Peyer's patch (tissue), 4 donors: ENCODE data around the gene MAST4. TPM values are rescaled to one million over a fixed set of nuclear protein-coding genes. Genes with fewer than 3 reads are reported as not detected.

ENCODE experiments used
- DNase-seq, 3 donors: peaks; one replicate each; pipeline ENCODE4 v3.0.0-alpha.2; 2017 to 2019
- H3K27ac ChIP-seq, 4 donors: fragments of 200-600 bp; sonication (generic); one replicate each; pipeline ENCODE4 v1.5.1; 2016 to 2019
- H3K27me3 ChIP-seq, 2 donors: fragments of 200-600 bp; sonication (generic); one replicate each; pipeline ENCODE4 v1.5.1; 2019
- H3K36me3 ChIP-seq, 3 donors: fragments of 200-600 bp; sonication (generic); one replicate each; pipeline ENCODE4 v1.5.1; 2016 to 2019
- H3K4me1 ChIP-seq, 4 donors: fragments of 200-600 bp; sonication (generic); one replicate each; pipeline ENCODE4 v1.5.1; 2016 to 2019
- H3K4me3 ChIP-seq, 4 donors: fragments of 200-600 bp; sonication (generic); 1 replicate in 3 of 4; 2 replicates in 1 of 4; pipeline ENCODE4 v1.5.1; 2016 to 2019; ENCODE audit warnings: mild to moderate bottlenecking in 1 of 4
- H3K9me3 ChIP-seq, 4 donors: fragments of 200-600 bp; sonication (generic); one replicate each; pipeline ENCODE4 v1.5.1; 2016 to 2019; ENCODE audit warnings: mild to moderate bottlenecking in 1 of 4
- CTCF ChIP-seq, 6 experiments: fragments of 450-650 bp in 4 of 6; fragments of 200-600 bp in 2 of 6; sonication (generic) in 1 of 6; IDR thresholded peaks; one replicate each; pipeline ENCODE4 v1.5.1; 2017 to 2019; ENCODE audit warnings: antibody characterized with exemption in 6 of 6, mild to moderate bottlenecking in 3 of 6, moderate library complexity in 1 of 6
- POLR2A ChIP-seq, 2 donors: fragments of 450-650 bp; IDR thresholded peaks; one replicate each; pipeline ENCODE4 v1.5.1; 2017; ENCODE audit warnings: antibody characterized with exemption in 2 of 2, mild to moderate bottlenecking in 2 of 2, moderate library complexity in 2 of 2
- total RNA-seq, 4 donors: library from RNA; depleted of rRNA; stranded (reverse); fragments of >200 nt; gene quantifications; one replicate each; pipeline ENCODE4 v1.1.0, GENCODE V29; 2016

The MAST4 gene
- total RNA-seq, 4 donors from 2014 or later = 20.2 to 23.1 (median 21.4) TPM

- Histone ChIP-seq H3K9me3 (no peaks in the 10 kb centered on the region), H3K4me3 (no peak overlapping the region), H3K4me1 (no peaks in the 10 kb centered on the region), H3K27me3 (no peaks in the 10 kb centered on the region), H3K36me3 (no peaks in the 10 kb centered on the region), H3K27ac (no peak overlapping the region)
- TF ChIP-seq POLR2A (IDR thresholded peaks at IDR 0.05) = no peak
- TF ChIP-seq CTCF (IDR thresholded peaks at IDR 0.05) = no peak
- DNase-seq = no peak
Measured at GRCh38 chr5:66793049-66793448, 196.9 kb downstream of the MAST4 start.

GRCh38 chr5:66795682-66796081 lies 199.5 kb downstream of the MAST4 start:
- Histone ChIP-seq H3K4me3 (no peak overlapping the region), H3K27me3 (no peaks in the 10 kb centered on the region), H3K9me3 (no peaks in the 10 kb centered on the region), H3K4me1 (no peaks in the 10 kb centered on the region), H3K27ac (no peak overlapping the region), H3K36me3 (no peaks in the 10 kb centered on the region)
- DNase-seq = no peak
- TF ChIP-seq CTCF (IDR thresholded peaks at IDR 0.05) (no peak), POLR2A (IDR thresholded peaks at IDR 0.05) (no peak)

- no peak overlapping the region for H3K27ac ChIP-seq
Measured at GRCh38 chr5:66796305-66797292, 200.4 kb downstream of the MAST4 start.

GRCh38 chr5:66802941-66803340 lies 206.7 kb downstream of the MAST4 start:
- TF ChIP-seq POLR2A (IDR thresholded peaks at IDR 0.05) (no peak), CTCF (IDR thresholded peaks at IDR 0.05) (no peak)
- no peaks in the 10 kb centered on the region for H3K9me3 ChIP-seq
- H3K27ac ChIP-seq = no peak overlapping the region
- H3K4me1 ChIP-seq = no peaks in the 10 kb centered on the region
- no peak for DNase-seq
- H3K36me3 ChIP-seq = no peaks in the 10 kb centered on the region
- no peak overlapping the region for H3K4me3 ChIP-seq
- no peaks in the 10 kb centered on the region for H3K27me3 ChIP-seq

More at GRCh38 chr5:66796305-66797292, 200.4 kb downstream of the MAST4 start:
- no peak for TF ChIP-seq POLR2A (IDR thresholded peaks at IDR 0.05)
- no peak for TF ChIP-seq CTCF (IDR thresholded peaks at IDR 0.05)
- Histone ChIP-seq H3K4me1 (no peaks in the 10 kb centered on the region), H3K4me3 (no peak overlapping the region), H3K27me3 (no peaks in the 10 kb centered on the region), H3K9me3 (no peaks in the 10 kb centered on the region), H3K36me3 (no peaks in the 10 kb centered on the region)
- DNase-seq = no peak

DNA sequence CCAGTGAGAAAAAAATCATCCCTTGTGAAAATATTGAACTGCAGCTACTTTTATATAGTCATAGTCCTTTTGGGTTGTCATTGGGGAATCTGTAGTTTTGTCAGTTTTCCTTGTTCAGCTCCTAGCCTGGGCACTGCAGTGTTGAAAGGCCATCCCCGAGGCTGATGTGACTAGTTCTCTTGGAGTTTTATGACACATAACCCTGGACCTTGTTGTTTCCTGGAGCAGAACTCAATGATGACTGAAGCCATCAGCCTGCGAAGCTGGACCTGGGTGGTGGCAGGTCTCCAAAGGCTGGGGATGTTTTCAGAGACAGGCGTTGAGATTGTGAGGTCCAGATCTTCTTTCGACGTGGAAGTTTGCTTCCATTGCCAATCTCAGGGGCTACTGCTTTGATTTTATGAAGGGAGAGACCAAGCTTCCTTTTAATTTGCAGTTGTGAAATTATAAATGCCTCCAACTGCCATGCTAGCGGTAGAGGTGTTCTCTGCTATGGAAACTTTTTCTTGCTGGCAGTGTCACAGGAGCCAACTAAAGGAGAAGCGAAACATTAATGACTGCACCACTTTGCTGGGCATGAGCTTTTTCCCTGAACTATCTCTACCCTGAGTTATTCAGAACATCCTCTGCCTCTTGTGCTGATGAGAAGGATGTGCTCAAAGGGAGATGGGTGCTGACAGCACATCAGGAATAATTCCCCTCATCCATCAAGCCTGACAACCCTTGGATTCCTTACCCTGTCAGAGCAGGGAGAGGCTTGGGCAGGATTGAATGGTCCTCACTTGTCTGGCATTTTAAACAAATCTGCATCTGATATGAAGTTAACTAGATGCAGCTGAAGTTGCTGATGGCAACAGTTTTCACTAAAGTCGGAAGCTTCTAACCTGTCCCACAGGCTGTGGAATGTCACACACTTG lies 209.6 kb downstream of the MAST4 start:
- H3K4me1 ChIP-seq = no peaks in the 10 kb centered on the region
- no peak overlapping the region for H3K27ac ChIP-seq
- H3K4me3 ChIP-seq = no peak overlapping the region
- DNase-seq = no peak
- TF ChIP-seq POLR2A (IDR thresholded peaks at IDR 0.05) (no peak), CTCF (IDR thresholded peaks at IDR 0.05) (no peak)
- H3K36me3 ChIP-seq = no peaks in the 10 kb centered on the region
- H3K9me3 ChIP-seq = no peaks in the 10 kb centered on the region
- no peaks in the 10 kb centered on the region for H3K27me3 ChIP-seq
